Activated T-cell treated with anti-CD3 and anti-CD28 coated beads, Interleukin-2, amount 50 U/mL, for 4 hours (primary cell): ENCODE measurements around the gene RBFOX1. TPM values are rescaled to one million over a fixed set of nuclear protein-coding genes. Genes with fewer than 3 reads are reported as not detected.

Experiments
- ATAC-seq, 2 donors: fragments of 200-7000 bp; cut with Tn5 transposase; one replicate each; pipeline ENCODE4 v1.10.0; 2021
- DNase-seq: peaks from one replicate; pipeline ENCODE4 v3.0.0-alpha.2; 2020
- H3K27me3 Mint-ChIP-seq: one replicate; pipeline ENCODE4 v1.8.0; 2021; ENCODE audit warnings: low read depth, mixed read lengths
- H3K36me3 Mint-ChIP-seq: one replicate; pipeline ENCODE4 v1.8.0; 2022; ENCODE audit warnings: mixed read lengths; ENCODE audit not compliant: insufficient read depth
- H3K4me1 Mint-ChIP-seq: one replicate; pipeline ENCODE4 v1.8.0; 2021; ENCODE audit warnings: low read depth, mixed read lengths
- H3K4me3 Mint-ChIP-seq: one replicate; pipeline ENCODE4 v1.8.0; 2021; ENCODE audit warnings: mild to moderate bottlenecking, moderate library complexity, mixed read lengths
- H3K9me3 Mint-ChIP-seq: one replicate; pipeline ENCODE4 v1.8.0; 2021; ENCODE audit warnings: mixed read lengths
- total RNA-seq, 3 donors: library from RNA; stranded (reverse); gene quantifications; one replicate each; pipeline ENCODE4 v1.2.1, GENCODE V29; 2021

RBFOX1 gene
- total RNA-seq, 3 donors from 2014 or later = not detected

- ATAC-seq (no peak), DNase-seq (no peak)
- Mint-ChIP-seq H3K9me3 (no peaks in the 10 kb centered on the region), H3K36me3 (no peaks in the 10 kb centered on the region), H3K4me1 (no peaks in the 10 kb centered on the region), H3K4me3 (no peak overlapping the region), H3K27me3 (no peaks in the 10 kb centered on the region)
Observed at GRCh38 chr16:7398536-7398935, 65.9 kb downstream of the RBFOX1 start.

DNA sequence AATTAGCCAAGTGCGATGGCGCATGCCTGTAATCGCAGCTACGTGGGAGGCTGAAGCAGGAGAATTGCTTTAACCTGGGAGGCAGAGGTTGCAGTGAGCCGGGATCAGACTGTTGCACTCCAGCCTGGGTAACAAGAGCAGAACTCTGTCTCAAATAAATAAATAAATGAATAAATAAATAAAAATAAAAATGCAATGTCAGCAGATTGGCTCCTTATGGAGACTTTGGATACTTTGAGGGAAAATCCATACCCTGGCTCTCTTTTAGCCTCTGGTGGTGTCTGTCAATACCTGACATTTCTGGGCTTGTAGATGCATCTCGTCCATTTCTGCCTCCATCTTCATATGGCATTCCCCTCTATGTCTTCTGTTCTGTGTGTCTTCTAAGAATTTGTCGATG, 66.7 kb downstream of the RBFOX1 start:
- Mint-ChIP-seq H3K4me3 (no peak overlapping the region), H3K27me3 (no peaks in the 10 kb centered on the region), H3K36me3 (no peaks in the 10 kb centered on the region), H3K9me3 (no peaks in the 10 kb centered on the region), H3K4me1 (no peaks in the 10 kb centered on the region)
- DNase-seq = no peak
- ATAC-seq = no peak

GRCh38 chr16:7400117-7400890, 67.7 kb downstream of the RBFOX1 start:
- no peaks in the 10 kb centered on the region for H3K27me3 Mint-ChIP-seq
- H3K36me3 Mint-ChIP-seq = no peaks in the 10 kb centered on the region
- ATAC-seq = no peak
- H3K4me3 Mint-ChIP-seq = no peak overlapping the region
- no peaks in the 10 kb centered on the region for H3K9me3 Mint-ChIP-seq
- DNase-seq = no peak
- no peaks in the 10 kb centered on the region for H3K4me1 Mint-ChIP-seq

DNA sequence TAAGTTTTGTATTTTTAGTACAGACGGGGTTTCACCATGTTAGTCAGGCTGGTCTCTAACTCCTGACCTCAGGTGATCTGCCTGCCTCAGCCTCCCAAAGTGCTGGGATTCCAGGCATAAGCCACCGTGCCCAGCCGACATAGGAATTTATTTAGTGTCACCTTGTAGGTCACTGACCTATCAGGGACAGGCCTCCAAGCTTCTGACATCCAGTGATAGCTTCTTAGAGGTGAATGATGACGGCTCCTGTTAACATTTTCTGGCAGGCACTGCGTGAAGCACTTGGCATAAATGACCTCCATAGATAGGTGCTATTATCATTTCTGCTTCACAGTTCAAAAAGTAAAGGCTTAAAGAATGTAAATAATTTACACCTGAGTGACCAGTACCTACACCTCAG, 71.6 kb downstream of the RBFOX1 start:
- no peaks in the 10 kb centered on the region for H3K36me3 Mint-ChIP-seq
- H3K4me1 Mint-ChIP-seq = no peaks in the 10 kb centered on the region
- H3K9me3 Mint-ChIP-seq = peaks cover 18% of the 10 kb centered on the region
- DNase-seq (no peak), ATAC-seq (no peak)
- H3K4me3 Mint-ChIP-seq = no peak overlapping the region
- no peaks in the 10 kb centered on the region for H3K27me3 Mint-ChIP-seq

- ATAC-seq (no peak), DNase-seq (no peak)
- Mint-ChIP-seq H3K36me3 (no peaks in the 10 kb centered on the region), H3K9me3 (peaks cover 19% of the 10 kb centered on the region), H3K4me3 (no peak overlapping the region), H3K27me3 (no peaks in the 10 kb centered on the region), H3K4me1 (no peaks in the 10 kb centered on the region)
Observed at GRCh38 chr16:7405166-7405565, 72.5 kb downstream of the RBFOX1 start.

- DNase-seq (no peak), ATAC-seq (no peak)
- H3K4me3 Mint-ChIP-seq = no peak overlapping the region
Observed at GRCh38 chr16:7408700-7409365, 76.2 kb downstream of the RBFOX1 start.

GRCh38 chr16:7419441-7419840, 86.8 kb downstream of the RBFOX1 start:
- Mint-ChIP-seq H3K4me3 (no peak overlapping the region), H3K36me3 (no peaks in the 10 kb centered on the region), H3K27me3 (no peaks in the 10 kb centered on the region), H3K4me1 (no peaks in the 10 kb centered on the region), H3K9me3 (peaks cover 5% of the 10 kb centered on the region)
- no peak for DNase-seq
- ATAC-seq = no peak

More at GRCh38 chr16:7408700-7409365, 76.2 kb downstream of the RBFOX1 start:
- Mint-ChIP-seq H3K4me1 (no peaks in the 10 kb centered on the region), H3K9me3 (peaks cover 28% of the 10 kb centered on the region), H3K36me3 (no peaks in the 10 kb centered on the region), H3K27me3 (no peaks in the 10 kb centered on the region)

DNA sequence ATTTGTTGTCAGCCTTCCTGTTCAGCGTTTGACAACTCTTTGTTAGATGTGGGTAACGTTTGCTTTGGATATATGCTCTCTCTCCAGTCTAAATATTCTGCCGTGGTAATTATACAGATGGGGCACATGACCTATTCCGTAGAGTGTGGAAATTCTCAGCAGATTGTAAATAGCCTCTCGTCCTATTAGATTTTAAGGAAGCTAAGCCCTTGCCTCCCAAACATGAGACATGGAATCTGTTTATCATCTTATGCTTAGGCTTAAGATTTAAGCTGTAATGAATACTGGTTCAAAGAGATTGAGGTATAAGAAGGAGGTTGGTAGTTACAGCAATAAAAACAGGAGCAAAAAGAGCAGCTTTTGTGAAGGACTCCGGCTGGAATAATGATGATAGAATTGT, 87.4 kb downstream of the RBFOX1 start:
- DNase-seq = no peak
- Mint-ChIP-seq H3K27me3 (no peaks in the 10 kb centered on the region), H3K9me3 (peaks cover 5% of the 10 kb centered on the region), H3K4me1 (no peaks in the 10 kb centered on the region), H3K4me3 (no peak overlapping the region), H3K36me3 (no peaks in the 10 kb centered on the region)
- no peak for ATAC-seq

DNA sequence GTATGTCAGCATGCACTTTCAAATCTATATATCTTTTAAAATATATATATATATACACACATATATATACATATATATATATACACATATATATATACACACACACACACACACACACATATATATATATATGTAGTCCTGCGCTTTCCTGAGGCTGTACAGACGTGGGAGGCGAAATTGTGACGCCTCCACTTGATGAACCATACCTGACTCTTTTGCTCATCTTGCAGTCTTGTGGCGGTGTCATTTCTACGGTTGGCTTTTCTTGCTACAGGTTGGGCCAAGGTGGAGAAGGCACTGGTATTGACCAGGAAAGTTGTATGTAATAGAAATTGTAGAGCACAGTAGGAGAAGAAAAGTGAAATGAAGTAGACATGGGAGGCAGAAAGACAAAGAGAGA, 88.2 kb downstream of the RBFOX1 start:
- Mint-ChIP-seq H3K4me1 (no peaks in the 10 kb centered on the region), H3K36me3 (no peaks in the 10 kb centered on the region), H3K9me3 (peaks cover 5% of the 10 kb centered on the region), H3K27me3 (no peaks in the 10 kb centered on the region), H3K4me3 (no peak overlapping the region)
- no peak for ATAC-seq
- no peak for DNase-seq

- Mint-ChIP-seq H3K9me3 (peaks cover 8% of the 10 kb centered on the region), H3K4me3 (no peak overlapping the region), H3K36me3 (no peaks in the 10 kb centered on the region), H3K4me1 (no peaks in the 10 kb centered on the region), H3K27me3 (no peaks in the 10 kb centered on the region)
- ATAC-seq = no peak
- DNase-seq = no peak
Observed at GRCh38 chr16:7421578-7421977, 88.9 kb downstream of the RBFOX1 start.

- no peak for ATAC-seq
- H3K27me3 Mint-ChIP-seq = no peaks in the 10 kb centered on the region
Observed at GRCh38 chr16:7422036-7422888, 89.6 kb downstream of the RBFOX1 start.

GRCh38 chr16:7423434-7424044, 90.9 kb downstream of the RBFOX1 start:
- H3K4me3 Mint-ChIP-seq = no peak overlapping the region
- ATAC-seq (no peak), DNase-seq (no peak)
- H3K36me3 Mint-ChIP-seq = no peaks in the 10 kb centered on the region
- H3K4me1 Mint-ChIP-seq = no peaks in the 10 kb centered on the region
- no peaks in the 10 kb centered on the region for H3K27me3 Mint-ChIP-seq
- H3K9me3 Mint-ChIP-seq = peaks cover 4% of the 10 kb centered on the region

More at GRCh38 chr16:7422036-7422888, 89.6 kb downstream of the RBFOX1 start:
- Mint-ChIP-seq H3K9me3 (peaks cover 10% of the 10 kb centered on the region), H3K36me3 (no peaks in the 10 kb centered on the region), H3K4me3 (no peak overlapping the region), H3K4me1 (no peaks in the 10 kb centered on the region)
- DNase-seq = no peak

DNA sequence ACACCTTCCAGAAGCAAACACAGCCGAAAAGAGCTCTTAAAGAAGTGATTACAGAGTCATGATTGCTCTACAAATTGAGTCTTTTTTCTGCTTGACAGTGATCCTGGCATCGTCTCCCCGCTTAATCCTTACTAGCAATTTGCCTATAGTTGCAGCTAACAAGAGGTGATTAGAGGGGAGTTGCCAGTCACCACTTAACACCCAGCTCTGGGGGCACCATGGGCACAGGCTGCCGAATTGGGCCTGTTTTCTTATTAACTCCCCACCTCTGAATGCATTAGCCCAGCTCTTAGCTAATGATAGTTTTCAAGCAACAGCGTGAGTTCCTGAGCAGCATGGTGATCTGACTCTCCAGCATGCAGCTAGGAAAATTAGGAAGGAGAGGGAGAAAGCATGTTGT, 93.5 kb downstream of the RBFOX1 start:
- H3K9me3 Mint-ChIP-seq = peaks cover 4% of the 10 kb centered on the region
- H3K27me3 Mint-ChIP-seq = no peaks in the 10 kb centered on the region
- H3K4me3 Mint-ChIP-seq = no peak overlapping the region
- no peak for DNase-seq
- ATAC-seq = no peak
- H3K36me3 Mint-ChIP-seq = no peaks in the 10 kb centered on the region
- H3K4me1 Mint-ChIP-seq = no peaks in the 10 kb centered on the region

GRCh38 chr16:7431723-7432122, 99.1 kb downstream of the RBFOX1 start:
- no peak overlapping the region for H3K4me3 Mint-ChIP-seq

More at GRCh38 chr16:7431723-7432122, 99.1 kb downstream of the RBFOX1 start:
- H3K4me1 Mint-ChIP-seq = no peaks in the 10 kb centered on the region
- H3K36me3 Mint-ChIP-seq = no peaks in the 10 kb centered on the region
- peaks cover 17% of the 10 kb centered on the region for H3K9me3 Mint-ChIP-seq
- no peaks in the 10 kb centered on the region for H3K27me3 Mint-ChIP-seq
- ATAC-seq (no peak), DNase-seq (no peak)
